Measurements from ENCODE around the gene HTR1D. TPM values are rescaled to one million over a fixed set of nuclear protein-coding genes. Genes with fewer than 3 reads are reported as not detected.
"Not testable (repeated sequence)": the region's sequence is repeated elsewhere in the genome, so short reads cannot be mapped to it uniquely, and the experiment has no call there.

The HTR1D gene
- polyA plus RNA-seq (2011; rRNA removed) (8.5 and 11.2 TPM in 2 replicates), polyA plus RNA-seq (2017; fragmentation: RNase III; extraction: RNeasy Plus Mini Kit Qiagen cat#74134 plus additional on column Dnase treatment) (7.5 to 11.4 TPM (median 9.4 TPM) in 3 replicates), polyA minus RNA-seq (2011; rRNA and poly(A)+ RNA removed) (11.4 and 11.6 TPM in 2 replicates)
- 7.0 and 9.9 TPM in 2 replicates for polyA plus RNA-seq (2012; cell fraction: cytosol; rRNA removed)
- polyA plus RNA-seq (2012; cell fraction: nucleus; rRNA removed) = 7.2 TPM in 2 replicates

GRCh38 chr1:23217421-23218115 is at the start of gene HTR1D:
Gene HTR1D (minus strand): TSS chr1:23217502. CDS start chr1:23194219, 23,283 bp downstream.
- H3K4me2 ChIP-seq = peak within 1 kb of the TSS; percentile 77
- DNase-seq (ENCODE audit: low read depth in 1 of 2, low spot score in 1 of 2) = no peak
- H3K27ac ChIP-seq = peak within 1 kb of the TSS; percentile 96 to 97
- TF ChIP-seq HES2 (IDR thresholded peaks at IDR 0.05) (no peak), ZSCAN20 (CRISPR knock-in tag; IDR thresholded peaks at IDR 0.05) (no peak), POLR2A (IDR thresholded peaks at IDR 0.05; ENCODE audit: low read length) (peak; percentile 21; the same call in 1 of the 2 replicates), BCL3 (IDR thresholded peaks at IDR 0.05) (no peak), NR3C1 (IDR thresholded peaks at IDR 0.05) (no peak), MAZ (IDR thresholded peaks at IDR 0.05; ENCODE audit: borderline replicate concordance, low read depth, low read length) (no peak), PHF8 (IDR thresholded peaks at IDR 0.05; ENCODE audit: borderline replicate concordance, low read depth) (0 out of 2 replicates have a peak, but pooled peaks have one; percentile 15), ZNF302 (CRISPR knock-in tag; IDR thresholded peaks at IDR 0.05) (no peak), JUNB (IDR thresholded peaks at IDR 0.05) (no peak)
- POLR2A ChIA-PET = no interaction called here
- WGBS (ENCODE audit: missing lambda C conversion rate) = 7% methylated on average over 9 of the region's 45 CpGs
- CTCF ChIA-PET = interaction anchor here (0.6 to 3.2 kb wide), 25 partner anchors 9 to 322 kb away, joined by 3 to 25 read pairs (median 4); no protein-coding TSS in a partner anchor
- peak; percentile 69 to 84 for ATAC-seq
- FAIRE-seq = no peak
- peak within 1 kb of the TSS; percentile 91 for H3K4me3 ChIP-seq
- peaks cover 33% of the 10 kb centered on the region for H3K4me1 ChIP-seq
- H3K9me3 ChIP-seq = no peaks in the 10 kb centered on the region

GRCh38 chr1:23263380-23263887 is 46.1 kb upstream of the HTR1D start:
- FAIRE-seq = no peak

GRCh38 chr1:23258082-23258481 is 40.8 kb upstream of the HTR1D start:
- WGBS (ENCODE audit: missing lambda C conversion rate) = 89% methylated on average over 1 of the region's 2 CpGs

More at GRCh38 chr1:23263380-23263887, 46.1 kb upstream of the HTR1D start:
- TF ChIP-seq CBX8 (IDR thresholded peaks at IDR 0.05) = no peak
- TF ChIP-seq ELK1 (IDR thresholded peaks at IDR 0.05; ENCODE audit: low read depth, low read length) = no peak
- TF ChIP-seq HOXA7 (CRISPR knock-in tag; IDR thresholded peaks at IDR 0.05) = no peak
- TF ChIP-seq MAFK (IDR thresholded peaks at IDR 0.05; ENCODE audit: partially characterized antibody) = no peak
- TF ChIP-seq EHMT2 (IDR thresholded peaks at IDR 0.05; ENCODE audit: low read depth) = no peak
- no peak for TF ChIP-seq KDM5A (IDR thresholded peaks at IDR 0.05)
- TF ChIP-seq SREBF2 (IDR thresholded peaks at IDR 0.05) = no peak
- TF ChIP-seq NFE2L2 (conservative IDR thresholded peaks at IDR 0.05; ENCODE audit: low read length) = no peak
- no peak for TF ChIP-seq MAX (IDR thresholded peaks at IDR 0.05)
- no peak for TF ChIP-seq EHF (CRISPR knock-in tag; IDR thresholded peaks at IDR 0.05)
- no peak for TF ChIP-seq RFX5 (IDR thresholded peaks at IDR 0.05)
- ATAC-seq = peak; percentile 39 to 68; a peak in 5 of 6 replicates
- Histone ChIP-seq H3K4me3 (no peak overlapping the region), H3K9me3 (no peaks in the 10 kb centered on the region), H3K4me1 (peaks cover 11% of the 10 kb centered on the region), H3K4me2 (peak overlapping the region; percentile 22; the same call in 2 of the 3 replicates), H3K27ac (peak overlapping the region in 1 of 2 experiments; percentile 43; a peak in 2 of 6 replicates)
- 57% methylated on average over 3 of the region's 3 CpGs for WGBS (ENCODE audit: missing lambda C conversion rate)
- ChIA-PET CTCF (interaction anchor here (0.7 to 2.3 kb wide), 5 partner anchors 8 to 122 kb away, joined by 3 to 6 read pairs (median 3); partner anchors contain the start of gene HTR1D), POLR2A (no interaction called here)
- peak in 1 of 2 experiments; percentile 23 for DNase-seq (ENCODE audit: low read depth in 1 of 2, low spot score in 1 of 2)

GRCh38 chr1:23257371-23257770 is 40.1 kb upstream of the HTR1D start:
- POLR2A ChIA-PET; H3K27ac ChIP-seq; ATAC-seq; H3K4me1 ChIP-seq; H3K4me3 ChIP-seq; H3K9me3 ChIP-seq; H3K4me2 ChIP-seq; CTCF ChIA-PET; DNase-seq (ENCODE audit: low read depth in 1 of 2, low spot score in 1 of 2); FAIRE-seq: not testable (repeated sequence)
- WGBS (ENCODE audit: missing lambda C conversion rate) = 91% methylated on average over 24 of the region's 34 CpGs

More at GRCh38 chr1:23258082-23258481, 40.8 kb upstream of the HTR1D start:
- not testable (repeated sequence) for ATAC-seq; H3K4me2 ChIP-seq; DNase-seq (ENCODE audit: low read depth in 1 of 2, low spot score in 1 of 2); H3K27ac ChIP-seq; H3K9me3 ChIP-seq; H3K4me3 ChIP-seq; H3K4me1 ChIP-seq; FAIRE-seq
- ChIA-PET POLR2A (interaction anchor here (0.7 kb wide), 1 partner anchor 40 kb away, joined by 5 read pairs; no protein-coding TSS in a partner anchor), CTCF (interaction anchor here (1.3 kb wide), 1 partner anchor 25 kb away, joined by 3 read pairs; no protein-coding TSS in a partner anchor)
